Large intestine (tissue), 3 donors: ENCODE measurements around the gene ABCB9. TPM values are rescaled to one million over a fixed set of nuclear protein-coding genes. Genes with fewer than 3 reads are reported as not detected.

Experiments
- DNase-seq, 2 donors: peaks; one replicate each; pipeline versions ENCODE4 v3.0.0 to v3.0.0-alpha.2; 2013
- H3K27ac ChIP-seq: one replicate; pipeline ENCODE4 v1.5.1; 2013; ENCODE audit warnings: low read length
- H3K27me3 ChIP-seq: 2 replicates; pipeline ENCODE4 v1.6.1; 2013; ENCODE audit warnings: low read length; ENCODE audit not compliant: control insufficient read depth, insufficient read depth
- H3K36me3 ChIP-seq: 2 replicates; pipeline ENCODE4 v1.6.1; 2013; ENCODE audit warnings: low read length; ENCODE audit not compliant: control insufficient read depth, insufficient read depth
- H3K4me1 ChIP-seq: one replicate; pipeline ENCODE4 v1.6.1; 2013; ENCODE audit warnings: low read length; ENCODE audit not compliant: control insufficient read depth, insufficient read depth
- H3K4me3 ChIP-seq: one replicate; pipeline ENCODE4 v1.5.1; 2013; ENCODE audit warnings: low read length
- H3K9me3 ChIP-seq: one replicate; pipeline ENCODE4 v1.6.1; 2013; ENCODE audit warnings: mild to moderate bottlenecking, low read depth, low read length, moderate library complexity; ENCODE audit not compliant: control insufficient read depth
- WGBS: methylation state at CpG from one replicate; pipeline ENCODE4 v1.1.5; 2013; ENCODE audit warnings: low lambda C conversion rate; ENCODE audit not compliant: insufficient coverage; 5-methylcytosine and 5-hydroxymethylcytosine counted together
- polyA plus RNA-seq: library from polyadenylated mRNA; unstranded; fragments of 120-200 nt; gene quantifications from one replicate; pipeline ENCODE4 v1.2.1, GENCODE V29; 2013

Gene ABCB9
- polyA plus RNA-seq, 1 donor: 5.2 TPM

GRCh38 chr12:122886851-122887818 is 79.1 kb downstream of the ABCB9 start:
- no peaks in the 10 kb centered on the region for H3K27me3 ChIP-seq
- no peaks in the 10 kb centered on the region for H3K9me3 ChIP-seq
- peak in 1 of 2 donors; percentile 78 for DNase-seq
- H3K4me1 ChIP-seq: peaks cover 59% of the 10 kb centered on the region
- WGBS: 36% methylated on average over 4 of the region's 10 CpGs
- peak overlapping the region; percentile 90 for H3K27ac ChIP-seq
- no peak overlapping the region for H3K4me3 ChIP-seq
- H3K36me3 ChIP-seq: no peaks in the 10 kb centered on the region

GRCh38 chr12:122886161-122886560 is 80.1 kb downstream of the ABCB9 start:
- Histone ChIP-seq H3K27me3 (no peaks in the 10 kb centered on the region), H3K4me3 (no peak overlapping the region), H3K36me3 (no peaks in the 10 kb centered on the region), H3K27ac (peak overlapping the region; percentile 90), H3K9me3 (no peaks in the 10 kb centered on the region), H3K4me1 (peaks cover 50% of the 10 kb centered on the region)
- WGBS: no CpG with 5 or more reads among the region's 8 CpGs
- no peak for DNase-seq

GRCh38 chr12:122884860-122885259 is 81.4 kb downstream of the ABCB9 start:
- no peak for DNase-seq
- Histone ChIP-seq H3K4me1 (peaks cover 44% of the 10 kb centered on the region), H3K27me3 (no peaks in the 10 kb centered on the region), H3K4me3 (no peak overlapping the region), H3K36me3 (no peaks in the 10 kb centered on the region), H3K27ac (no peak overlapping the region), H3K9me3 (no peaks in the 10 kb centered on the region)
- WGBS: 90% methylated on average over 2 of the region's 4 CpGs

- Histone ChIP-seq H3K27ac (peak overlapping the region; percentile 3), H3K36me3 (no peaks in the 10 kb centered on the region), H3K4me3 (no peak overlapping the region), H3K4me1 (peaks cover 41% of the 10 kb centered on the region), H3K9me3 (no peaks in the 10 kb centered on the region), H3K27me3 (no peaks in the 10 kb centered on the region)
- 70% methylated on average over 2 of the region's 6 CpGs for WGBS
- no peak for DNase-seq
Observed at GRCh38 chr12:122884091-122884826, 82.0 kb downstream of the ABCB9 start.

- H3K4me1 ChIP-seq: peaks cover 29% of the 10 kb centered on the region
- H3K27me3 ChIP-seq: no peaks in the 10 kb centered on the region
- no peaks in the 10 kb centered on the region for H3K36me3 ChIP-seq
- DNase-seq: no peak
- H3K27ac ChIP-seq: no peak overlapping the region
- no peak overlapping the region for H3K4me3 ChIP-seq
- H3K9me3 ChIP-seq: no peaks in the 10 kb centered on the region
- 100% methylated on average over 2 of the region's 11 CpGs for whole genome bisulfite sequencing
Observed at GRCh38 chr12:122882908-122883558, 83.2 kb downstream of the ABCB9 start.

GRCh38 chr12:122880668-122881067 is 85.6 kb downstream of the ABCB9 start:
- H3K36me3 ChIP-seq: no peaks in the 10 kb centered on the region
- no peaks in the 10 kb centered on the region for H3K27me3 ChIP-seq
- H3K4me1 ChIP-seq: peaks cover 9% of the 10 kb centered on the region
- H3K9me3 ChIP-seq: no peaks in the 10 kb centered on the region
- WGBS: 60% methylated on average over 2 of the region's 8 CpGs
- no peak for DNase-seq
- no peak overlapping the region for H3K27ac ChIP-seq
- H3K4me3 ChIP-seq: no peak overlapping the region

- H3K9me3 ChIP-seq: no peaks in the 10 kb centered on the region
- no peak for DNase-seq
- peaks cover 9% of the 10 kb centered on the region for H3K4me1 ChIP-seq
- WGBS: no CpG with 5 or more reads among the region's 10 CpGs
- no peak overlapping the region for H3K27ac ChIP-seq
- no peaks in the 10 kb centered on the region for H3K27me3 ChIP-seq
- no peak overlapping the region for H3K4me3 ChIP-seq
- no peaks in the 10 kb centered on the region for H3K36me3 ChIP-seq
Observed at GRCh38 chr12:122880155-122880667, 86.1 kb downstream of the ABCB9 start.

Other genes with a start within 250 kb of the ABCB9 start
- gene HCAR3, start 249.7 kb downstream of the ABCB9 start, polyA plus RNA-seq: 0.82 TPM
- 0.46 TPM for gene HCAR1, start 235.6 kb downstream of the ABCB9 start, polyA plus RNA-seq
- 59.1 TPM for gene DENR, start 213.6 kb downstream of the ABCB9 start, polyA plus RNA-seq
- gene CCDC62, start 191.9 kb downstream of the ABCB9 start, polyA plus RNA-seq: 0.36 TPM
- gene HIP1R, start 131.0 kb downstream of the ABCB9 start, polyA plus RNA-seq: 41.8 TPM
- gene VPS37B, start 70.3 kb downstream of the ABCB9 start, polyA plus RNA-seq: 26.5 TPM
- gene OGFOD2, start 8.8 kb upstream of the ABCB9 start, polyA plus RNA-seq: 22.2 TPM
- 208 TPM for gene ARL6IP4, start 14.2 kb upstream of the ABCB9 start, polyA plus RNA-seq
- 7.8 TPM for gene PITPNM2, start 184.6 kb upstream of the ABCB9 start, polyA plus RNA-seq